GM19455 (cell line): Measurements from ENCODE around the gene TRIOBP.
"Not testable (repeated sequence)": the region's sequence is repeated elsewhere in the genome, so short reads cannot be mapped to it uniquely, and the experiment has no call there.

Source experiments
- ATAC-seq: cut with Tn5 transposase; IDR thresholded peaks from one replicate; pipeline ENCODE4 v1.9.1; 2021; ENCODE audit not compliant: unreplicated experiment

Gene TRIOBP

DNA sequence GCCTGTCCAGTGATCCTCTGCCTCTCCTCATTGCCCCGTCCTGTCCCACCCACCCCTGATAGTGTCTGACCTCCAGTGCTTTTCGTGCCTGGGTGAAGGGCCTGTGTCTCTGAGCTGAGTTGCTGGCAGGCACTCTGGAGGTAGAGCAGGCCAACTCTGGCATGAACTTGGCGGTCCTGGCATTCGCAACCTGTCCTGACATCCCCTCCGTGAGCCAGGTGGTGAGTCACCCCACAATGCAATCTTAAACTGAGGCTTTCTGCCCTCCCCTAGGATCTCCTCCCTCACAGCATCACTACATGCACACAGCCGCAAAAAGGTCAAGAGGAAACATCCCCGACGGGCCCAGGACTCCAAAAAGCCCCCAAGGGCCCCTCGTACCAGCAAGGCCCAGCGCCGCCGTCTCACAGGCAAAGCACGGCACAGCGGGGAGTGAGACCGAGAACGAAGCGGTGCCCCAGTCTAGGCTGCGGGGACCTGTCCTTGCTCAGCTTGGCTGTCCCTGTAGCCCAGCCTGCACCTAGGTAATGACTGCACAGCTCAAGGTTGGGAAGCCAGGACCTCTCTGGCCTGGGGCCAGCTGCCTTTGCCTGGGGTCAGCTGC is 5.8 kb upstream of the TRIOBP start:
- ATAC-seq: no peak

DNA sequence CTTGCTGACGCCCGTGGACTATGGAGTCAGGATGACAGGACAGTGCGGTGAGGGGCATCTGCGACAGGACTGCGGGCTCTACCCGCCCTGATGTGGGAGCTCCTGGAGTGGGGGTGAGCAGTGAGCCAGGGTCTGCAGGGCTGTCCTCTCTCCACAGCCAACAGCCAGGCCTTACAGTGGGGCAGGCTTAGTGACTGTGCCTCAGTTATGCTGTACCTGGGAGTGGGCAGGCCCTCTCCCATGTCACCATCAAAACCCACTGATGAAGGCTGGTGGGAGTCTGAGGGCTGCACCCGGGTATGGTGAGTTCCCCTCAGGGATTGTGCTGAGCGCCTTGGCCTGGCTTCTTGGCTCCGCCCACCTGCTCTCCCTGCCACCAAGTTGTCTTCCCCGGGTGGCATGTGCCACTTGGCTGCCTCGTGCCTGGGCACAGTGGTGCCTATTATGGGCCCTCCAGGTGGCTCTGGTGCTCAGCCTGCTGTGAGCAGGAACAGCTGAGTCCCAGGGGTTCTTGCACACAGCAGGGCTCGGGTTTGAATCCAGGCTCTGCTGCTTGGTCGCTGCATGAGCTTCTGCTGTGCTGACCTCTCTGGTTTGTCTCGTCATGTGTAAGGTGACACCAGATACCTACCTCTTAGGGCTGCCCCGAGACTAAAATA is 4.1 kb upstream of the TRIOBP start:
- ATAC-seq: no peak

DNA sequence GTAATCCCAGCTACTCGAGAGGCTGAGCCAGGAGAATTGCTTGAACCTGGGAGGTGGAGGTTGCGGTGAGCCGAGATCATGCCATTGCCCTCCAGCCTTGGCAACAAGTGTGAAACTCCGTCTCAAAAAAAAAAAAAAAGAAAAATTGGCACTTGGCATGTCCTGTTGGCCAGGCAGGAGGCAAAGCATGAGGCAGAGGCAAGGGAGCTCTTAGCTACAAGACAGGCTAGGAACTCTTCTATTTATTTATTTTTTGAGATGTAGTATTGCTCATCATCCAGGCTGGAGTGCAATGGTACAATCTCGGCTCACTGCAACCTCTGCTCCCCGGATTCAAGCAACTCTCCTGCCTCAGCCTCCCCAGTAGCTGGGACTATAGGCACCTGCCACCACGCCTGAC is 2.7 kb upstream of the TRIOBP start:
- ATAC-seq: not testable (repeated sequence)

DNA sequence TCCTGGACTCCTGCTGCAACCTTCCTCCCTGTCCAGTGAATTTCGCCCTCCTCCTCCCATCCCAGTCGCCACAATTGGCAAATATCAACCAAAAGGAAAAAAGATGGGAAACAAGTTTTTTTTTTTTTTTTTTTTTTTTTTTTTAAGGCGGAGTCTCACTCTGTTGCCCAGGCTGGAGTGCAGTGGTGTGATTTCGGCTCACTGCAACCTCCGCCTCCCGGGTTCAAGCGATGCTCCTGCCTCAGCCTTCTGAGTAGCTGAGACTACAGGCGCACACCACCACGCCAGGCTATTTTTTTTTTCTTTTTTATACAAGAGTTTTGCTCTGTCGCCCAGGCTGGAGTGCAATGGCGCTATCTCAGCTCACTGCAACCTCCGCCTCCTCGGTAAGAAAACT is 590 bp upstream of the TRIOBP start:
- ATAC-seq: not testable (repeated sequence)

DNA sequence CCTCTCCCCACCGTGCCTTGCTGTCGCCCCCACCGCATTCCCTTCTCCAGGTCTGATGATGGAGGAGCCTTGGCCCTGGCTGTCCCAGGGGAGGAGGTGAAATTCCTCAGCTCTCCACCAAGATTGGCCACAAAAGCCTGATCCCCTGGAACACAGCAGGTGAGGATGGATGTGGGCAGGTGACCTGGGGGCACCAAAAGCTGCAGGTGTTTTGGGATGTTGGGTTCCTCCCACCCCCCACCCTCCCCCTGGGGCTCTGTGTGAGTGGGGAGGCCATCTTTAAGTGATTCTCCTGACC is 639 bp downstream of the TRIOBP start:
- no peak for ATAC-seq

DNA sequence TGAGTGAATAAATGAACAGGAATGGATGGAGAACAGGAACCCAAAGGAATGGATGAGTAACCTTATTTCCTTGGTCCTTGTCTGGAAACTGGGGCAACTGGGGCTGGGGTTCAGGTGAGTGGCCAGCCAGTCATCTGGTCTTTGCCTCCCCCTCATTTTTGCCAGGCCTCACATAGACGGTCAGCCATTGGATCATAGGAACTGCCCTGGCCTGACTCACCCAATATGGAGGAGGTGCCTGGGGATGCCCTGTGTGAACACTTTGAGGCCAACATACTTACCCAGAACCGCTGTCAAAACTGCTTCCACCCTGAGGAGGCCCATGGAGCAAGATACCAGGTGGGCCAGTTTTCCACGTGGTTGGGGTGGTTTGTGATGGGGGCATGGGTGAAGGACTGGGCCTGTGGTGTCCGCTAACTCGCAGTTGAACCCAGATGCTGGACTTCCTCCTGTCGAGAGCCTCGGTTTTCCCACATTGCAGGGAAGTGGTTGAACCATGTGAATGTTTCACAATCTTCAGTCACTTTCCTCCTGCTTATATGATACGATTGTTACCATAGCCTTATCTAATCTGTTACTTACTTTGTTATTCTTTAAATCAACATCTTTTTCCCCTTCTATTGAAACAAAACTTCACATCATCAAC is 4.4 kb downstream of the TRIOBP start:
- no peak for ATAC-seq

DNA sequence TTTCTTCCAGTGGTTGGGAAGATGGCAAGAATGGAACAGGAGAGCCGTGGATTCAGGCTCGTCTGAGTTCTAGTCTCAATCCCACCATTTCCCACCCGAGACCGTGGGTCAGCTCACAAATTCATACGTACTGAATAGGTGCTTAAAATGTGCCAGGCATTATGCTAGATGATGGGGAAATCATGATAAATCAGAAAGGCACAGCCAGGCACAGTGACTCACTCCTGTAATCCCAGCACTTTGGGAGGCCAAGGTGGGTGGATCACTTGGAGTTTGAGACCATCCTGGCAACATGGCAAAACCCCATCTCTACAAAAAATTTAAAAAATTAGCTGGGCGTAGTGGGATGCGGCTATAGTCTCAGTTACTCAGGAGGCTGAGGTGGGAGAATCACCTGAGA is 7.1 kb downstream of the TRIOBP start:
- ATAC-seq: no peak

DNA sequence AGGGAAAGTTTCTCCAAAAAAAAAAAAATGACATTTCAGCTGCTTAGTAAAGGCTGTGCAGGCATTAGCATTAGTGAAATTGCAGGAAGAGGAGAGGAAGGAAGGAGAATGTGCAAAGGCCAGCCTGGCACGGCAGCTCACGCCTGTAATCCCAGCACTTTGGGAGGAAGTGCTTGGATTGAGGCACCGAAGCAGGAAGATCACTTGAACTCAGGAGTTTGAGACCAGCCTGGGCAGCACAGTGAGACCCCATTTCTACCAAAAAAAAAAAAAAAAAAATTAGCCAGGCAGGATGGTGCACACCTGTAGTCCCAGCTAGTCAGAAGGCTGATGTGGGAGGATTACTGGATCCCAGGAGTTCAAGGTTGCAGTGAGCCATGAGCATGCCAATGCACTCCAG is 7.8 kb downstream of the TRIOBP start:
- no peak for ATAC-seq

DNA sequence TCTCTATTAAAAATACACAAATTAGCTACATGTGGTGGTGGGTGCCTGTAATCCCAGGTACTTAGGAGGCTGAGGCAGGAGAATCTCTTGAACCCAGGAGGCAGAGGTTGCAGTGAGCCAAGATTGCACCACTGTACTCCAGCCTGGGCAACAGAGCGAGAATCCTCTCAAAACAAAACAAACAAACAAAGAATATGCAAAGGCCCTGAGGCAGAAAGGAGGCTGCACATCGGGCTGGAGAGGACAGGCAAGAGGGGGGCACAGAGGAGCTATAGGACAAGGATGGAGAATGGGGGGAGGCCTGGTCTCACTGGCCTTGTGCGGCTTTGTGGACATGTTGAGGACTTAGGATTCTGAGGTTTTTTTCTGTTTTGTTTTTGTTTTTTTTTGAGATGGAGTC is 8.4 kb downstream of the TRIOBP start:
- ATAC-seq: no peak

DNA sequence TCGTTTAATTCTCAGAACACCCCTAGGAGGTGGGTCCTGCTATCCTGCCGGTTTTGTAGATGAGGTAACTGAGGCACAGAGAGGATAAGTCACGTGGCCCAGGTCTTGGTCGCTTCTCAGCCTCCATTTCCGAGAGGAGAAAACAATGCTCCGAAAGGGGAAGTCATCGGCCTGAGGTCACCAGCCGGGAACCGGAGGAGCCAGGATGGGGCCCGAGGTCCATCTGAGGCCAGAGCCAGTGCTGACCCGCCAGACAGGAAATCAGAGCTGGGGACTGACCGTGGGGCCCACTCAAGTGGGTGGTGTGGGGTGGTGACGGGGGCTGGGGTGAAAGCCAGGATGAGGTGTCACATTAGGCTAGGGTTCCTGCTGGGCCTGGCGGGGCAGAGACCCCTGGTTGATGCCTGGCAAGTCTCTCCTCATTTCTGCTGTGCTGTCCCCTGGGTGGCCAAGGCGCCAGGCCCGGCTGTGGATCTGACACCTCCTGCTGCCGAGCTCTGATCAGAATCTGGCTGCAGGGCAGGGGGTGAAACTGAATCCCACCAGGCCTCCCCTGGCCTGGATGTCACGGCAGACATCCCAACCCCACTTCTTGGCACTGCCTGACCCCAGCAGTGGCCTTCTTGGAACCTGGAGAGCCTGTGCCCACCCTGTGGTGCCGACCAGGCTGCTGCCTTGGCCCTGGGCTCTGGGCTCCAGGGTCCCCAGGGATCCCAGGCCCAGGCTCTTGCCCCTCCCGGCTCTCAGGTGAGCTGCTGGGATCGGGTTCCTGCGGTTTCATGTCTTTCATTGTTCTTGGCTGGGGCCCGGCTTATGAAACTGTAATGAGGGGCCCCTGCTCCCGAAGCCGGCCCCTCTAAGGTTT is 12.0 kb downstream of the TRIOBP start:
- no peak for ATAC-seq

DNA sequence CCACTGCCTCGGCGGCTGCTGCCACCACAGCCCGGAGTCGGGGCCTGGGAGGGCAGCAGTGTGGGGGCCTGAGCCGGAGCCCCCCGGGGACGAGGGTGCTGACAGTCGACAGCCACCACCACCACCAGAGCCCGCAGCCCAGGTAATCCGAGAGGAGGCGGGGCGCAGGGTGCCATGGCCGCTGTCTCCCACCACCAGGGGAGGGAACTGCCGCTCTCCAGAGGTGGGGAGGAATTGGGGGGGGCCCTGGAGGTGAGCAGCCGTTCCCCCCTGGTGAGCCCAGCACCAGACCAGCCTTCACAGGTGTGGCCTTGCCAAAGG is 12.6 kb downstream of the TRIOBP start:
- no peak for ATAC-seq

DNA sequence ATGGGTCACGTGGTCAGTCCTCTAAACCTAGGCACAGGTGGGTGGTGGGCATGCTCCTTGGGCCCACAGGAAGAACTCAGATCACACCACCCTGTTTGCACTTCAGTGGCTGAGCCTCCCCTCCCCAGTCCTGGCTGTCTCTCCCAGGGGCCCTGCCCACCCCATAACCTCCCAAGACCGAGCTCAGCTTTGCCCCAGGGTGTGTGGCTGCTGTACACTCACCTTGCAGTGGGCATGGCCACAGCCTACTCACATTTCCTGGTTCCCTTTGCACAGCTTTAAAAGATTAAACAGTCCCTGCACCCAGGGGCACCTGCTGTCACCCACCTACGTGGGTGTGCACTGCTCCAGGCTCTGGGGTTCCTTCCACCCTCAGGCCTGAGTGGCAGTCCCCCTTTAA is 13.8 kb downstream of the TRIOBP start:
- ATAC-seq: no peak

DNA sequence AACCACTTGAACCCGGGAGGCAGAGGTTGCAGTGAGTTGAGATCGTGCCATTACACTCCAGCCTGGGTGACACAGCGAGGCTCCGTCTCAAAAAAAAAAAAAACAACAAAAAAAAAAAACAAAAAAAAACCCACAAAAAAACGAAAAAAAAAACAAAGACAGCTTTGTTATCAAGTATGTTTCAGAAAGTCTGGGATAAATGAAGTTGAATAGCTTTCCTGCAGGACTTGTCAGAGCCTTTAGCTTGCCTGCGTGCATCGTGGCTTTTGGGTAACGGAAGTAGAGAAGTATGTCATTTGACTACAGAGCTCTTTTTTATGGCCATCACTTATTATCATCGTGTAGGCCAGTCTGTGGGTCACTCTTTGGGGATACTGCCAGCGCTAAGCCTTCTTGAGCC is 14.6 kb downstream of the TRIOBP start:
- no peak for ATAC-seq

DNA sequence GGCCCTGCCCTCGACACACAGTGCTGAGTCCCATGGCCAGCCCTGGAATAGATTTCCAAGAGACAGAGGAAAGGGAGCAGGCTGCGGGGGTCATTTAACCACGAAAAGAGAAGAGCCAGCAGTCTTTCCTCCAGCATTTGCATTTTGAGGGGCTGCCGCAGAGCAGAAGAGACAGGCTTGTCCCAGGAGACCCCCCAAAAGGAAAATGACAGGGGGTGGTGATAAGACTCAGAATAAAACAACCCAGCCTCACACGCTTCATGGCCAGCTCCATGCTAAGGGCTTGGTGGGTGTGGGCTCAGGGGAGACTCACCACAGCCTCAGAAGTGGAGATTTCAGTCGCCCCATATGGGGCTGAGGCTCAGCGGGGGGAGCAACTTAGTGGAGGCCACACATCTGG is 16.9 kb downstream of the TRIOBP start:
- no peak for ATAC-seq

DNA sequence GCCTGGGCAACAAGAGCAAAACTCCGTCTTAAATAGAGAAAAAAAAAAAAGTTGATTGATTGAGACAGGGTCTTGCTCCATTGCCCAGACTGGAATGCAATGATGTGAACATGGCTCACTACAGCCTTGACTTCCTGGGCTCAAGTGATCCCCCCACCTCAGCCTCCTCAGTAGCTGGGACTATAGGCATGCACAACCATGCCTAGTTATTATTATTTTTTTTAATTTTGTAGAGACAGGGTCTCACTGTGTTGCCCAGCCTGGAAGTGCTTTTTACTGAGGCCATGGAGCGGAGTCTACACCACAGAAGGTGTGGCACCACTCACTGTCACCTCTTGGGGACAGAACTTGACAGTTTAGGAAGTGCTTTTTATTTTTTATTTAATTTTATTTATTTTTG is 17.8 kb downstream of the TRIOBP start:
- no peak for ATAC-seq

DNA sequence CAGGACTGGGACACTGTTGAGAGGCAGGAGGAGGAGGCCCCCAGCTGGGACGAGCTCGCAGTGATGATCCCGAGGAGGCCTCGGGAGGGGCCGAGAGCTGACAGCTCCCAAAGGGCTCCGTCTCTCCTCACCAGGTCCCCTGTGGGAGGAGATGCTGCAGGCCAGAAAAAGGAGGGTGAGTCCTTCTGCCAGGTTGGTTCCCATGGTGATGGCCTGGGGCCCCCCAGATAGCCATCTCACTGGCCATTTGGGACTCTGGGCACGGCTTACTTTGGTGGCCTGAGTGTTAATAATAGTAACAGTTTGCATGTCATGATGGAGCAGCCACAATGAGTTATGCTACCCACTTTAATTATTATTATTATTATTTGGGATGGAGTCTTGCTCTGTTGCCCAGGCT is 18.9 kb downstream of the TRIOBP start:
- ATAC-seq: no peak

DNA sequence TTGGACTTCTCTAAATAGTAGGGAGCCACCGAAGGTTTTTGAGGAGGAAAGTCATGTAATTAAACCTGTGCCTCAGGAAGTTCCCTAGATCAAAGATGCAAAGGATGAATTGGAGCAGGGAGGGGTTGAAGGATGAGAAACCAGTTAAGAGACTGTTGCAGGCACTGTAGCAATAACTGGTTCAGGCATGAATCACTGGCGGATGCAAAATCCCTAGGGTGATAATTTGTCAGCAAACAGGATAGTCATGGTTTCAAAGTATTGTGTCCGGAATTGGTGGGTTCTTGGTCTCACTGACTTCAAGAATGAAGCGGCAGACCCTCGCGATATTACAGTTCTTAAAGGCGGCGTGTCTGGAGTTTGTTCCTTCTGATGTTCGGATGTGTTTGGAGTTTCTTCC is 19.9 kb downstream of the TRIOBP start:
- ATAC-seq: no peak

DNA sequence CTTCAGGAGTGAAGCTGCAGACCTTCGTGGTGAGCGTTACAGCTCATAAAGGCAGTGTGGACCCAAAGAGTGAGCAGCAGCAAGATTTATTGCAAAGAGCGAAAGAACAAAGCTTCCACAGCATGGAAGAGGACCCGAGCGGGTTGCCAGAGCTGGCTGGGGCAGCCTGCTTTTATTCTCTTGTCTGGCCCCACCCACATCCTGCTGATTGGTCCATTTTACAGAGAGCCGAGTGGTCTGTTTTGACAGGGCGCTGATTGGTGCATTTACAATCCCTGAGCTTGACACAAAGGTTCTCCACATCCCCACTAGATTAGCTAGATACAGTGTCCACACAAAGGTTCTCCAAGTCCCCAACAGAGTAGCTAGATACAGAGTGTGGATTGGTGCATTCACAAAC is 20.4 kb downstream of the TRIOBP start:
- not testable (repeated sequence) for ATAC-seq

DNA sequence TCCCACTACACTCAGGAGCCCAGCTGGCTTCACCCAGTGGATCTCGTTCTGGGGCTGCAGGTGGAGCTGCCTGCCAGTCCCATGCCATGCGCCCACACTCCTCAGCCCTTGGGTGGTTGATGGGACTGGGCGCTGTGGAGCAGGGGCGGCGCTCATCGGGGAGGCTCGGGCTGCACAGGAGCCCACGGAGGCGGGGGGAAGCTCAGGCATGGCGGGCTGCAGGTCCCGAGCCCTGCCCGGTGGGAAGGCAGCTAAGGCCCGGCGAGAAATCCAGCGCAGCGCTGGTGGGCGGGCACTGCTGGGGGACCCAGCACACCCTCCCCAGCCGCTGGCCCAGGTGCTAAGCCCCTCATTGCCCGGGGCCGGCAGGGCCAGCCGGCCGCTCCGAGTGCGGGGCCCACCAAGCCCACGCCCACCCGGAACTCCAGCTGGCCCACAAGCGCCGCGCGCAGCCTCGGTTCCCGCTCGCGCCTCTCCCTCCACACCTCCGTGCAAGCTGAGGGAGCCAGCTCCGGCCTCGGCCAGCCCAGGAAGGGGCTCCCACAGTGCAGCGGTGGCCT is 21.0 kb downstream of the TRIOBP start:
- not testable (repeated sequence) for ATAC-seq

DNA sequence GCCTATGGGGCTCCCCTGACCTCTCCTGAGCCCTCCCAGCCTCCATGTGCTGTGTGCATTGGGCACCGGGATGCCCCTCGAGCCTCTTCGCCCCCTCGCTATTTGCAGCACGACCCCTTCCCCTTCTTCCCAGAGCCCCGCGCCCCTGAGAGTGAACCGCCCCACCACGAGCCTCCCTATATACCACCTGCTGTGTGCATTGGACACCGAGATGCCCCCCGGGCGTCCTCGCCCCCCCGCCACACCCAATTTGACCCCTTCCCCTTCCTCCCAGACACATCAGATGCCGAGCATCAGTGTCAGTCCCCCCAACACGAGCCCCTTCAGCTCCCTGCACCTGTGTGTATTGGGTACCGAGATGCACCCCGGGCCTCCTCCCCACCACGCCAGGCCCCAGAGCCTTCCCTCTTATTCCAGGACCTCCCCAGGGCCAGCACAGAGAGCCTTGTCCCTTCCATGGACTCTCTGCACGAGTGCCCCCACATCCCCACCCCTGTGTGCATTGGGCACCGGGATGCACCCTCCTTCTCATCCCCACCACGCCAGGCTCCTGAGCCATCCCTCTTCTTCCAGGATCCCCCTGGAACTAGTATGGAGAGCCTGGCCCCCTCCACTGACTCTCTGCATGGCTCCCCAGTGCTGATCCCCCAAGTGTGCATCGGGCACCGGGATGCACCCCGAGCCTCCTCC is 28.8 kb downstream of the TRIOBP start:
- ATAC-seq: no peak

DNA sequence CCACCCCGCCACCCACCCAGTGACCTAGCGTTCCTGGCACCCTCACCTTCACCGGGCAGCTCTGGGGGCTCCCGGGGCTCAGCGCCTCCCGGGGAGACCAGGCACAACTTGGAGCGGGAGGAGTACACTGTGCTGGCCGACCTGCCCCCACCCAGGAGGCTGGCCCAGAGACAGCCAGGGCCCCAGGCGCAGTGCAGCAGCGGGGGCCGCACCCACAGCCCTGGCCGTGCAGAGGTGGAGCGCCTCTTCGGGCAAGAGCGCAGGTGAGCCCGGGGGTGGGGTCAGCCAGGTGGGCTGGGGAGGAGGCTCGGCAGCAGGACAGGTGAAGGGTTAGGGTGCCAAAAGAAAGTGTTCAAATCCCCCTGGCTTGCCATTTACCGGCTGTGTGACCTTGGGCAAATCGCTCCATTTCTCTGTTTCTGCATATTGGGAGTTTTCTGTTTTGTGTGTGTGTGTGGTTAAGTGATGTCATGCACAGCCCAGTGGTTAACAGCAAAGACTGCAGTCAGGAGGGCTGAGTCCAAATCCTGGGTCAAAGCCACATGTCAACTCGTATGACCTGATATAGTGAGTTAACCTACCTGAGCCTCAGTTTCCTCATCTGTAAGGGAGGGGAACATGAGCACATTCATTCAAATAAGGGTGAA is 29.5 kb downstream of the TRIOBP start:
- ATAC-seq: no peak
